H9 (cell line): ENCODE data around the gene SBNO1. TPM values are rescaled to one million over a fixed set of nuclear protein-coding genes. Genes with fewer than 3 reads are reported as not detected.

Source experiments
- DNase-seq: peaks from one replicate; pipeline ENCODE4 v3.0.0-alpha.2; 2017
- H2AFZ ChIP-seq: one replicate; pipeline ENCODE4 v1.6.1; 2013; ENCODE audit warnings: mild to moderate bottlenecking, low read length, control low read depth, moderate library complexity
- H2AK5ac ChIP-seq: 2 replicates; pipeline ENCODE4 v1.6.1; 2013; ENCODE audit warnings: low read length, control low read depth, mixed read lengths; ENCODE audit not compliant: insufficient read length
- H2BK120ac ChIP-seq: one replicate; pipeline ENCODE4 v1.6.1; 2013; ENCODE audit warnings: low read depth, mild to moderate bottlenecking, low read length, control low read depth, inconsistent platforms; ENCODE audit not compliant: poor library complexity, severe bottlenecking
- H2BK12ac ChIP-seq: 2 replicates; pipeline ENCODE4 v1.6.1; 2013; ENCODE audit warnings: low read length, control low read depth, mixed read lengths, low read depth; ENCODE audit not compliant: insufficient read length
- H2BK15ac ChIP-seq: 2 replicates; pipeline ENCODE4 v1.6.1; 2013; ENCODE audit warnings: low read depth, low read length, control low read depth
- H2BK20ac ChIP-seq: one replicate; pipeline ENCODE4 v1.6.1; 2013; ENCODE audit warnings: low read depth, mild to moderate bottlenecking, low read length, control low read depth, inconsistent platforms; ENCODE audit not compliant: poor library complexity, severe bottlenecking
- H2BK5ac ChIP-seq: 2 replicates; pipeline ENCODE4 v1.6.1; 2013; ENCODE audit warnings: low read length, control low read depth, mixed read lengths; ENCODE audit not compliant: insufficient read length
- H3K14ac ChIP-seq: 2 replicates; pipeline ENCODE4 v1.6.1; 2013; ENCODE audit warnings: low read length, control low read depth; ENCODE audit not compliant: insufficient read depth
- H3K18ac ChIP-seq: 2 replicates; pipeline ENCODE4 v1.6.1; 2013; ENCODE audit warnings: low read depth, mild to moderate bottlenecking, mixed read lengths, low read length, control low read depth; ENCODE audit not compliant: insufficient read length
- H3K23ac ChIP-seq: 2 replicates; pipeline ENCODE4 v1.6.1; 2013; ENCODE audit warnings: low read length, control low read depth, mixed read lengths, low read depth; ENCODE audit not compliant: insufficient read length
- H3K23me2 ChIP-seq: 2 replicates; pipeline ENCODE4 v1.6.1; 2013; ENCODE audit warnings: low read depth, mild to moderate bottlenecking, mixed read lengths, low read length, control low read depth; ENCODE audit not compliant: insufficient read length, poor library complexity, severe bottlenecking
- H3K27ac ChIP-seq: 2 replicates; pipeline ENCODE4 v1.5.1; 2013; ENCODE audit warnings: low read length, control low read depth, mixed read lengths, low read depth; ENCODE audit not compliant: insufficient read length
- H3K27me3 ChIP-seq: 2 replicates; pipeline ENCODE4 v1.6.1; 2013; ENCODE audit warnings: low read length, control low read depth, inconsistent platforms; ENCODE audit not compliant: insufficient read depth
- H3K4ac ChIP-seq: 2 replicates; pipeline ENCODE4 v1.6.1; 2013; ENCODE audit warnings: low read depth, mild to moderate bottlenecking, control low read depth, inconsistent platforms, low read length, moderate library complexity
- H3K4me1 ChIP-seq: 2 replicates; pipeline ENCODE4 v1.6.1; 2013; ENCODE audit warnings: low read length, control low read depth, inconsistent platforms; ENCODE audit not compliant: insufficient read depth
- H3K4me2 ChIP-seq: 2 replicates; pipeline ENCODE4 v1.6.1; 2013; ENCODE audit warnings: low read length, control low read depth, mixed read lengths; ENCODE audit not compliant: insufficient read length, insufficient read depth
- H3K56ac ChIP-seq: 2 replicates; pipeline ENCODE4 v1.6.1; 2013; ENCODE audit warnings: low read depth, mild to moderate bottlenecking, mixed read lengths, low read length, control low read depth; ENCODE audit not compliant: insufficient read length
- H3K79me1 ChIP-seq: 2 replicates; pipeline ENCODE4 v1.6.1; 2013; ENCODE audit warnings: low read depth, mild to moderate bottlenecking, moderate library complexity, low read length, control low read depth, inconsistent platforms; ENCODE audit not compliant: insufficient read depth, poor library complexity, severe bottlenecking
- H3K79me2 ChIP-seq: 2 replicates; pipeline ENCODE4 v1.6.1; 2013; ENCODE audit warnings: low read length, control low read depth, inconsistent platforms; ENCODE audit not compliant: insufficient read depth
- H3K9ac ChIP-seq: 2 replicates; pipeline ENCODE4 v1.6.1; 2013; ENCODE audit warnings: low read length, control low read depth, mixed read lengths; ENCODE audit not compliant: insufficient read length; ENCODE audit errors: extremely low read depth
- H3K9me3 ChIP-seq: one replicate; pipeline ENCODE4 v1.6.1; 2013; ENCODE audit warnings: low read depth, low read length, inconsistent platforms; ENCODE audit not compliant: control insufficient read depth
- H3T11ph ChIP-seq: one replicate; pipeline ENCODE4 v1.6.1; 2013; ENCODE audit warnings: mild to moderate bottlenecking, low read length, control low read depth, inconsistent platforms
- H4K20me1 ChIP-seq: one replicate; pipeline ENCODE4 v1.6.1; 2013; ENCODE audit not compliant: control insufficient read depth, insufficient read length, insufficient read depth
- H4K5ac ChIP-seq: 2 replicates; pipeline ENCODE4 v1.6.1; 2013; ENCODE audit warnings: low read depth, mild to moderate bottlenecking, mixed read lengths, low read length, control low read depth; ENCODE audit not compliant: insufficient read length
- H4K8ac ChIP-seq: replicated peaks from 2 replicates; pipeline ENCODE4 v1.6.1; 2013; ENCODE audit warnings: low read length, control low read depth, mixed read lengths, low read depth; ENCODE audit not compliant: insufficient read length
- H4K91ac ChIP-seq: 2 replicates; pipeline ENCODE4 v1.6.1; 2013; ENCODE audit warnings: low read depth, mild to moderate bottlenecking, moderate library complexity, mixed read lengths, low read length, control low read depth; ENCODE audit not compliant: insufficient read length
- H3K27ac Mint-ChIP-seq, 3 experiments: 2 replicates in 2 of 3; 3 replicates in 1 of 3; pipeline ENCODE4 v1.8.0; 2020 to 2021; ENCODE audit warnings: mixed read lengths in 3 of 3, mild to moderate bottlenecking in 1 of 3, moderate library complexity in 1 of 3
- H3K27me3 Mint-ChIP-seq: 2 replicates; pipeline ENCODE4 v1.8.0; 2021; ENCODE audit warnings: low read depth, mild to moderate bottlenecking, moderate library complexity, mixed read lengths
- H3K36me3 Mint-ChIP-seq, 3 experiments: 2 replicates in 2 of 3; 3 replicates in 1 of 3; pipeline ENCODE4 v1.8.0; 2020 to 2021; ENCODE audit warnings: low read depth in 3 of 3, mixed read lengths in 3 of 3; ENCODE audit not compliant: insufficient read depth in 1 of 3
- H3K4me1 Mint-ChIP-seq, 2 experiments: 2 replicates each; pipeline ENCODE4 v1.8.0; 2020; ENCODE audit warnings: mixed read lengths in 2 of 2
- H3K4me3 Mint-ChIP-seq, 2 experiments: 2 replicates in 1 of 2; 3 replicates in 1 of 2; pipeline ENCODE4 v1.8.0; 2020 to 2021; ENCODE audit warnings: mild to moderate bottlenecking in 2 of 2, mixed read lengths in 2 of 2, moderate library complexity in 1 of 2
- H3K9me3 Mint-ChIP-seq, 2 experiments: 2 replicates in 1 of 2; 3 replicates in 1 of 2; pipeline ENCODE4 v1.8.0; 2020; ENCODE audit warnings: mild to moderate bottlenecking in 2 of 2, mixed read lengths in 2 of 2, moderate library complexity in 1 of 2
- WGBS: extraction: QIAGEN DNeasy Blood & Tissue Kit; methylation state at CpG from one replicate; pipeline ENCODE4 v1.1.7; 2013; ENCODE audit warnings: missing lambda C conversion rate, low lambda C conversion rate, mixed read lengths; ENCODE audit not compliant: insufficient read length; ENCODE audit errors: extremely low coverage; 5-methylcytosine and 5-hydroxymethylcytosine counted together
- total RNA-seq: library from RNA; stranded (reverse); gene quantifications from 2 replicates; pipeline ENCODE4 v1.2.1, GENCODE V29; 2021
- TF ChIP-seq, protein P1 (sequence below): fragments of 200-600 bp; sonication (generic); conservative IDR thresholded peaks from 3 replicates; pipeline ENCODE4 v1.8.0; 2021; ENCODE audit warnings: antibody characterized with exemption, mild to moderate bottlenecking

The SBNO1 gene
- total RNA-seq, 1 experiment from 2014 or later: 47.5 TPM

DNA sequence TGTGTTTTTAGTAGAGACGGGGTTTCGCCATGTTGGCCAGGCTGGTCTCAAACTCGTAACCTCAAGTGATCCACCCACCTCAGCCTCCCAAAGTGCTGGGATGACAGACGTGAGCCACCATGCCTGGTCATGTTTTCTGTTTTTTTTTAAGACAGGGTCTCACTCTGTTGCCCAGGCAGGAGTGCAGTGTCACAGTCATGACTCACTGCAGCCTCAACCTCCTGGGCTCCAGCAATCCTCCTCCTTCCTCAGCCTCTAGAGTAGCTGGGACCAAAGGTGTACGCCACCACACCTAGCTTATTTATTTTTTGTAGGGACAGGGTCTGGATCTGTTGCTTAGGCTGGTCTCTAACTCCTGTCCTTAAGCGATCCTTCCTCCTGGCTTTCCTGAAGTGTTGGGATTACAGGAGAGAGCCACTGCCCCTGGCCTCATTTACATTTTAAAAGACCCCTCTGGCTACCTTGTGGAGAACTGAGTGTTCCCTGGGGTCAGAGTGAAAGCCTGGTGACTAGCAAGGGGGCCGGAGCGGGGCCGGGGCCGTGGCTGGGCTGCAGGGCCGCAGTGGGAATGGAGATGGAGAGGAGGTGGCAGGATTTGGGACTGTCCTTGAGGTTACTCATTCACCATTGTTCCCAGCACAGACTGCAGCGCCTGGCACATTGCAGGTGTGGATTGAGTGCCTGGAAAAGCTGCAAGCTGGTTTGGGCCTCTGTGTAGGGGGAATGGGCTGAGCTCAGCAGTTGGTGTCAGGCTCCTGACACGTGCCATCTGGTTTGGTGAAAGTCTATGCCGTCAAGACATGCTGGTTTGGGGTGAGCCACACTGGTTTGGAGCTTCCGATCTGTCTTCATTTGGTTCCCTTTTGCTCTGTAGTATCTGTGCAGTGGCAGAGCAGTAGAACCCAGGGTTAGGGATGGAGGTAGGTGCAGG lies 37.4 kb upstream of the SBNO1 start:
- Histone ChIP-seq H3K79me2 (no peaks in the 10 kb centered on the region), H4K20me1 (no peaks in the 10 kb centered on the region), H2BK12ac (no peak overlapping the region), H3K27me3 (peaks cover 6% of the 10 kb centered on the region; the same call in 1 of the 2 replicates), H2BK5ac (no peak overlapping the region), H3K23me2 (no peaks in the 10 kb centered on the region), H3K4ac (no peak overlapping the region), H3K9ac (no peak overlapping the region), H3K23ac (no peak overlapping the region), H4K5ac (no peak overlapping the region), H3K4me2 (no peak overlapping the region), H3T11ph (no peak overlapping the region), H3K27ac (no peak overlapping the region), H3K9me3 (no peaks in the 10 kb centered on the region), H2BK120ac (no peak overlapping the region), H2AFZ (no peak overlapping the region), H2AK5ac (no peak overlapping the region), H2BK20ac (no peak overlapping the region), H3K56ac (no peak overlapping the region), H2BK15ac (no peak overlapping the region), H3K4me1 (no peaks in the 10 kb centered on the region; the same call in 1 of the 2 replicates), H3K79me1 (no peaks in the 10 kb centered on the region), H4K8ac (no peak overlapping the region), H3K14ac (no peak overlapping the region), H4K91ac (no peak overlapping the region), H3K18ac (no peak overlapping the region)
- Mint-ChIP-seq H3K4me1 (peaks cover 8 to 10% of the 10 kb centered on the region in 2 experiments), H3K27me3 (peaks cover 84% of the 10 kb centered on the region), H3K9me3 (no peaks in the 10 kb centered on the region), H3K27ac (no peak overlapping the region), H3K4me3 (no peak overlapping the region), H3K36me3 (peaks cover 35 to 62% (median 38%) of the 10 kb centered on the region in 3 experiments; a peak in 6 of 7 replicates)
- TF ChIP-seq, protein P1, sequence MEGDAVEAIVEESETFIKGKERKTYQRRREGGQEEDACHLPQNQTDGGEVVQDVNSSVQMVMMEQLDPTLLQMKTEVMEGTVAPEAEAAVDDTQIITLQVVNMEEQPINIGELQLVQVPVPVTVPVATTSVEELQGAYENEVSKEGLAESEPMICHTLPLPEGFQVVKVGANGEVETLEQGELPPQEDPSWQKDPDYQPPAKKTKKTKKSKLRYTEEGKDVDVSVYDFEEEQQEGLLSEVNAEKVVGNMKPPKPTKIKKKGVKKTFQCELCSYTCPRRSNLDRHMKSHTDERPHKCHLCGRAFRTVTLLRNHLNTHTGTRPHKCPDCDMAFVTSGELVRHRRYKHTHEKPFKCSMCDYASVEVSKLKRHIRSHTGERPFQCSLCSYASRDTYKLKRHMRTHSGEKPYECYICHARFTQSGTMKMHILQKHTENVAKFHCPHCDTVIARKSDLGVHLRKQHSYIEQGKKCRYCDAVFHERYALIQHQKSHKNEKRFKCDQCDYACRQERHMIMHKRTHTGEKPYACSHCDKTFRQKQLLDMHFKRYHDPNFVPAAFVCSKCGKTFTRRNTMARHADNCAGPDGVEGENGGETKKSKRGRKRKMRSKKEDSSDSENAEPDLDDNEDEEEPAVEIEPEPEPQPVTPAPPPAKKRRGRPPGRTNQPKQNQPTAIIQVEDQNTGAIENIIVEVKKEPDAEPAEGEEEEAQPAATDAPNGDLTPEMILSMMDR: no peak
- peak; percentile 81 for DNase-seq
- WGBS: no CpG with 5 or more reads among the region's 15 CpGs
